ENCODE results near the gene ZNF611. TPM values are rescaled to one million over a fixed set of nuclear protein-coding genes. Genes with fewer than 3 reads are reported as not detected.
"Not testable (repeated sequence)": the region's sequence is repeated elsewhere in the genome, so short reads cannot be mapped to it uniquely, and the experiment has no call there.

The ZNF611 gene
- total RNA-seq, 1 donor from 2014 or later = 8.7 TPM

DNA sequence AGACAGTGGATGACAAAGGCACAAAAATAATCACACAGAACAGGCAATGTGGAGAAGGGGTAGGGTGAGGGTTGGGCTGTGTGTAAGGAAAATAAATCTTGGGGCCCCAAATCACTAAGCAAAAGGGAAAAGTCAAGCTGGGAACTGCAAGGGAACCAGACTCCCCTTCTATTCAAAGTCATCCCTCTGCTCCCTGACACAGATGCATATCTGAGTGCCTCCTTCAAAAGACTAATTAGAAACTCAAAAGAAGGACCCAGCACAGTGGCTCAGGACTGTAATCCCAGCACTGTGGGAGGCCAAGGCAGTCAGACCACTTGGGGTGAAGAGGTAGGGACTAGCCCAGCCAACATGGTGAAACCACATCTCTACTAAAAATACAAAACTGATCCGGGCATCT is 18.3 kb downstream of the ZNF611 start:
- no peak for DNase-seq (ENCODE audit: low read depth, low spot score)

- DNase-seq (ENCODE audit: low read depth, low spot score) = peak; percentile 11
Measured at GRCh38 chr19:52715902-52716301, 18.9 kb downstream of the ZNF611 start.

DNA sequence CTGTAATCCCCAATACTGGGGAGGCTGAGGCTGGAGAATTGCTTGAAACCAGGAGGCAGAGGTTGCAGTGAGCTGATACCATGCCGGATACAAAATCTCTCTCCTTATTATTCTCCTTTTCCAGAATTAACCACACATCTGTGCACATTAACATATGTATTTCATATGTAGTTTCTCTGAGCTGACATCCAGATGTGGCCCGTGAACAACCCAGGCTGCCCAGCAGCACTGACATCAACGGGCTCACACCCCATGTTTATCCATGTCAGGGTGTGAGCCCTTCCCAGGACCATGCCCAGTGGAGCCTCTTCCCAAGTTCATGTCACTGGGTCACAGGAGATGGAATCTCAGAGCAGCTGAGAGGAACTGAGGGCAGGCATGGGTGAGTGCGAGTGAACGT is 19.5 kb downstream of the ZNF611 start:
- DNase-seq (ENCODE audit: low read depth, low spot score) = not testable (repeated sequence)

- not testable (repeated sequence) for DNase-seq (ENCODE audit: low read depth, low spot score)
Measured at GRCh38 chr19:52713051-52713450, 21.8 kb downstream of the ZNF611 start.

GRCh38 chr19:52711661-52712060 is 23.2 kb downstream of the ZNF611 start:
- not testable (repeated sequence) for DNase-seq (ENCODE audit: low read depth, low spot score)

GRCh38 chr19:52710538-52710937 is 24.3 kb downstream of the ZNF611 start:
- no peak for DNase-seq (ENCODE audit: low read depth, low spot score)

GRCh38 chr19:52705615-52706014 is 29.2 kb downstream of the ZNF611 start:
- not testable (repeated sequence) for DNase-seq (ENCODE audit: low read depth, low spot score)

GRCh38 chr19:52703917-52704316 is 30.9 kb downstream of the ZNF611 start:
- no peak for DNase-seq (ENCODE audit: low read depth, low spot score)

- DNase-seq (ENCODE audit: low read depth, low spot score) = no peak
Measured at GRCh38 chr19:52700673-52701072, 34.2 kb downstream of the ZNF611 start.

DNA sequence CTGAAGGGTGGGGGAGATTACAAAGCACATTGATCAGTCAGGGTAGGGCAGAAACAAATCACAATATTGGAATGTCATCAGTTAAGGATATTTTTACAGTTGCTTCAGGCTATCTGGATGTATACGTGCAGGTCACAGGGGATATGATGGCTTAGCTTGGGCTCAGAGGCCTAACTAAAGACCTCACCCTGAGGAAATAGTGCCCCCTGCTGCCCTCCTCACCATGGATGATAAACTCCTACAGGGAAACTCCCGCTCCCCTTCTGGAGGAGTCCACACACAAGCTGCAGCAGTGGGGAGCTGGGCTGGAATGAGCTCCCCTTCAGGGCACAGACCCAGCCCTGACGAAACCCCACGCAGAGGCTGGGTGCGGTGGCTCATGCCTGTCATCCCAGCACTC is 35.3 kb downstream of the ZNF611 start:
- not testable (repeated sequence) for DNase-seq (ENCODE audit: low read depth, low spot score)

DNA sequence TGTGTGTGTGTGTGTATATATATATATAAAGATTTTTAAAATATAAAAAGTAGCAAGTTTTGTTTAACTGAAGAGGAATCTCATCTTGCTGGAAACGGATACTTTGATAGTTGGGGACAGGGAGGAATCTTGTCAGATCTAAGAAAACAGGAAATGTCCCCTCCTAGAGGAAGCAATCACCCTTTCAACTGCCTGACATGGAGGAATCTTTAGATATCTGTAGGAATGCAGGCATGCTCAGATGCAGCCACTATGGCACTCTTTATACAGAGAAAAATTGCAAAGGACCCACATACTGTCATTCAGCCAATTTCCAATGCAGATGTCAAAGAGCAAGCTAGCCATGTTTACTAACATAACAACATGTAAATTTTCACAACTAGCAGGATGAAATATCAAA is 38.8 kb downstream of the ZNF611 start:
- no peak for DNase-seq (ENCODE audit: low read depth, low spot score)

DNA sequence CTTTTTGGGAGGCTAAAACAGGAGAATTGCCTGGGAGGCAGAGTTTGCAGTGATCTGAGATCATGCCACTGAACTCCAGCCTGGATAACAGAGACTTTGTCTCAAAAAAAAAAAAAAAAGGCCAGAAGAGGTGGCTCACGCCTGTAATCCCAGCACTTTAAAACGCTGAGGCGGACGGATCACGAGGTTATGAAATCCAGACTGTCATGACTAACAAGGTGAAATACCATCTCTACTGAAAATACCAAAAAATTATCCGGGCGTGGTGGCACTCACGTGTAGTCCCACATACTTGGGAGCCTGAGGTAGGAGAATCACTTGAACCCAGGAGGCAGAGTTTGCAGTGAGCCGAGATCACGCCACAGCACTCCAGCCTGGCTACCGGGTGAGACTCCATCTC is 39.9 kb downstream of the ZNF611 start:
- DNase-seq (ENCODE audit: low read depth, low spot score) = no peak

- DNase-seq (ENCODE audit: low read depth, low spot score) = not testable (repeated sequence)
Measured at GRCh38 chr19:52694281-52694680, 40.6 kb downstream of the ZNF611 start.

GRCh38 chr19:52692431-52693008 is 42.3 kb downstream of the ZNF611 start:
- DNase-seq (ENCODE audit: low read depth, low spot score) = no peak

DNA sequence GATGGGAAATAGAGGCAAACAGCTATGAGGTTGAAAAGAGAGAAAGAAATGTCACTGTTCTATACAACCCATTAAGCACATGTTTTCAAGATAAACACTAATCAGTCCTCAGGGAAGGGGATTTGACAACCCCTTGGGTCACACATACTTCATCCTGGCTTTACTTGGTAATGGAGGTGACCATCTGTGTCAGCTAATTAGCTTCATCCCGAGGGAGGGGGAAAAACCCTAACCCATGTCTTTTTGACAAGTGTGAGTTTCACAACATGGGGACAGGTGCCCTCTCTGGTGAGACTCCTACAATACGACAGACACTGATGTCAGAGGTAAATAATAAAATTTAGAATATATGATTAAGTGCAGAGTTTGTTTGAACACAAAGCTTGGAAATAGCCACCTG is 43.1 kb downstream of the ZNF611 start:
- DNase-seq (ENCODE audit: low read depth, low spot score) = no peak

- DNase-seq (ENCODE audit: low read depth, low spot score) = no peak
Measured at GRCh38 chr19:52691215-52691610, 43.6 kb downstream of the ZNF611 start.

DNA sequence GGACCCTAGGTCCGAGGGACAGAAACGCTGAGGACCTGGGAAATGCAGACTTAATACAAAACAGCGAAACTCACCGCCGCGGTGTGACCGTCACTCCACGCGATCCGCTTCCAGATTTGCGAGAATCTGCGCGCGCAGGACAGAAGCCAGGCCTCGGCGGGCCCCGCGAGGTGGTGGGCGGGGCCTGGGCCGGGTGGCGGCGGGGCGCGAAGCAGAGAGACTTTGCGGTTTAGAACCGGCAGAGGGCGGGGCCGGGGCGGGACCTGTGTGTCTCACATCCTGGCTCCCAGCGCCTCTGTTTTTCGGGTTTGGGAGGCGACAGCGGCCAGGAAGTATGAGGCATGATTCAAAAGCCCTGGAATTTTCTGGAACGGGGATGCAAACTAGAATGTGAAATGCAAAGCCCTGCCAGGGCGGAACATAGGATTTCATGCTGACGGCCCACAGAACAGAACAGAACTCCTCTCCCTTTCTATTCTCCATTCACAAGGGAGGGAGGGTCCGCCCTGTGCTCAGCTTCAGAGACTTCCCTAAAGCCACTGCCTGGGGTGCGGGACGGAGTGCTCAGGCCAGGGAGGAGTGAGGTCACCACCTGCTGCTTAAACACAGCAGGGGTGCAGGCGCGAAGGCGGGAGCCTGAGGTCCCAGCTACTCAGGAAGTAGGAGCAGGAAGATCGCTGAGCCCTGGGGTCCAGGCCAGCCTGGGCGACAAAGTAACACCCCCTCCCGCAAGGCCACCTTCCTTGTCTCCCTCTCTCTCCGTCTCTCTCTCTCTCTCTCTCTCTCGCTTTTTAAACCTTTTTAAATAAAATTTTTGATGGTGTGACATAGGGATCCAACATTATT is 44.3 kb downstream of the ZNF611 start:
- peak; percentile 83 for DNase-seq (ENCODE audit: low read depth, low spot score)

DNA sequence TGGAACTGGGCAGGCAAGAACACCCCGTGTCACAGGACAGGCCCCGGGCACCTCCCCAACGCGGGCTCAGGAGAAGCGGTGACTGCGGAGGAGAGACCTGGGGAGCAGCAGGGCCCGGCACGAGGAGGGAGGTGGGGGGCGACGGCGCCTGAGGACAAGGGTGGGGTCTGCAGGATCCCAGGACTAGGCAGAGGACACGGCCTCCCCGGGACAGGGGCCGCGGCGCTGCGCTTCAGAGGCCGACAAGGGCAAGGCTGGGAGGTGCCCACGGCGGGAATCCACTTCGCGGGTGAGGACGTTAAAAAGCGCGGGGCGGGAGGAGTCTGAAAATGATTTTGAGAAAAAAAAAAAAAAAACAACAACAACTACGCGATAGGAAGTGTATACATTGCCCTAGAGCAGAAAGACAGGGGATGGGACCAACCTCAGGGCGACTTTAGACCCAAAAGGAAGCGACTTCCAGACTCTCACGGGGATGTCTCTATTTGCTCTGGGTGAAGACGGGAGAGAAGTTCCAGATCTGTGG is 44.9 kb downstream of the ZNF611 start:
- no peak for DNase-seq (ENCODE audit: low read depth, low spot score)

GRCh38 chr19:52688925-52689796 is 45.7 kb downstream of the ZNF611 start:
- not testable (repeated sequence) for DNase-seq (ENCODE audit: low read depth, low spot score)

DNA sequence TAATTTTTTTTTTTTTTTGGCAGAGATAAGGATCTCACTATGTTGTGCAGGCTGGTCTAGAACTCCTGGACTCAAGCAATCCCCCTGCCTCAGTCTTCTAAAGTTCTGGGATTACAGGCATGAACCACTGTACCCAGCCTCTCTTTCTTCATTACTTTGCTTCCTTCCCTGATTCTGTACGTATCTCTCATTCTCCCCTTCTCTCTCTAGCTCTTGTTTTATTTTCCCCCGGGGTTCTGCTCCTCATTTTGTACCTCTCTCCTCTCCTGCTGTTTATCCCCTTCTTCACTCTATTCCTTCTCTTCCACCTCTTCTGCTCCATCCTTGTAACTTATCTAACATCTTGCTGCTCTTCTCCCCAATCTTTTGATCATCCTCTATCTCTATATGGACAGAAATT is 46.5 kb downstream of the ZNF611 start:
- no peak for DNase-seq (ENCODE audit: low read depth, low spot score)

DNA sequence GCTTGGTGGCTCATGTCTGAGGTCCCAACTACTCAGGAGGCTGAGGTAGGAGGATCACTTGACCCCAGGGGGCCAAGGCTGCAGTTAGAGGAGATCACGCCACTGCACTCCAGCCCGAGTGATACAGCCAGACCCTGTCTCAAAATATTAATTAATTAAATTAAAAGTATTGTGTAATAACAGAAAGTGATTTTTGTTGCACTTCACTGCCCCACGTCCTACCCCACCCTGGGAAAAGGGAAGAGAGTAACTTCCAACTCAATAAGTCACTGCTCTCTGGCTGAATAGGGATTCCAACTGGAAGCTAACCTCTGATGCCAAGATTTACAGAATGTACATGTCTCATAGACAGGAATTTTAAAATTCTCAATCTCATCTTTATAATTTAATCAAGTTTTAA is 47.2 kb downstream of the ZNF611 start:
- DNase-seq (ENCODE audit: low read depth, low spot score) = no peak

- no peak for DNase-seq (ENCODE audit: low read depth, low spot score)
Measured at GRCh38 chr19:52685811-52686210, 49.0 kb downstream of the ZNF611 start.

Data from pulmonary artery endothelial cell (primary cell).